Measurements from ENCODE around the gene SUGCT.

The SUGCT gene

DNA sequence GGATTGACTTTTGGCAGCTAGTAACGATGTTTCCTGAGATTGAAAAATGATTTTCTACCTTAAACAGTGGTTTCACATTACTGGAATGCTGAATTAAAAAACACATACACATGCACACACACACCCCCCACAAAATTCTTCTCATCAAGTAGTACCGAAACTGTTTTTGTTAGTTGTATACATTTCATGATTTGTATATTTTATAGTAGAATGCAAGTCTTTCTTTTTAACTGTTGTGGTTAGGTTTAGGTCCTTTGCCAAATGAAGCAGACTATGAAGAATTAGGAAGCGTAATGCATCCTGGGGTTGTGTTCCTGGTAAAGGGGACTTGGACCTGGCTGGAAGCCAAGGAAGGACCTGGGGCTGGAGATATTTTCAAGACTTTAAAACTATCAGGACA, 505.8 kb downstream of the SUGCT start:
- Histone ChIP-seq H3K27ac (no peak overlapping the region), H3K4me3 (no peak overlapping the region)
- no peak for DNase-seq (ENCODE audit: low spot score)
- TF ChIP-seq, protein P1, sequence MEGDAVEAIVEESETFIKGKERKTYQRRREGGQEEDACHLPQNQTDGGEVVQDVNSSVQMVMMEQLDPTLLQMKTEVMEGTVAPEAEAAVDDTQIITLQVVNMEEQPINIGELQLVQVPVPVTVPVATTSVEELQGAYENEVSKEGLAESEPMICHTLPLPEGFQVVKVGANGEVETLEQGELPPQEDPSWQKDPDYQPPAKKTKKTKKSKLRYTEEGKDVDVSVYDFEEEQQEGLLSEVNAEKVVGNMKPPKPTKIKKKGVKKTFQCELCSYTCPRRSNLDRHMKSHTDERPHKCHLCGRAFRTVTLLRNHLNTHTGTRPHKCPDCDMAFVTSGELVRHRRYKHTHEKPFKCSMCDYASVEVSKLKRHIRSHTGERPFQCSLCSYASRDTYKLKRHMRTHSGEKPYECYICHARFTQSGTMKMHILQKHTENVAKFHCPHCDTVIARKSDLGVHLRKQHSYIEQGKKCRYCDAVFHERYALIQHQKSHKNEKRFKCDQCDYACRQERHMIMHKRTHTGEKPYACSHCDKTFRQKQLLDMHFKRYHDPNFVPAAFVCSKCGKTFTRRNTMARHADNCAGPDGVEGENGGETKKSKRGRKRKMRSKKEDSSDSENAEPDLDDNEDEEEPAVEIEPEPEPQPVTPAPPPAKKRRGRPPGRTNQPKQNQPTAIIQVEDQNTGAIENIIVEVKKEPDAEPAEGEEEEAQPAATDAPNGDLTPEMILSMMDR (IDR thresholded peaks at IDR 0.05), result no peak

DNA sequence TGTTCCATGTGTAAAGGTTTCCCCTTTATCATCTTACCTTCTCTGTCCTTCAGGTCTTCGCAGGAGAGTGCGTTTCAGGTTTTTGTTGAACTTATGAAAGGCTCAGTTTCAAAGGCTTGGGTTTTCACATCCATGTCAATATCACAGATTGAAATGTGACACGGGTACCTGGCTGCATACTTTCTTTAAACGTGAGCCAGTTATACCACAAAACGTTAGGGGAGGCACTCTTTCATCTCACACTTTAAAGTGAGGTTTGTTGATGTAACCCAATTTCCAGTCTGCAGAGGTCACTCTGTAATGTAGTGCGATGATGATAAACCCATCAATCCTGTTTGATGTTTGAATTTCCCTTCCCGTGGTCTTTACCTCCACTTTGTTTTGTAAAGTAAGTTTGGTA, 506.9 kb downstream of the SUGCT start:
- Histone ChIP-seq H3K27ac (no peak overlapping the region), H3K4me3 (no peak overlapping the region)
- no peak for DNase-seq (ENCODE audit: low spot score)
- TF ChIP-seq, protein P1 (IDR thresholded peaks at IDR 0.05), result no peak

DNA sequence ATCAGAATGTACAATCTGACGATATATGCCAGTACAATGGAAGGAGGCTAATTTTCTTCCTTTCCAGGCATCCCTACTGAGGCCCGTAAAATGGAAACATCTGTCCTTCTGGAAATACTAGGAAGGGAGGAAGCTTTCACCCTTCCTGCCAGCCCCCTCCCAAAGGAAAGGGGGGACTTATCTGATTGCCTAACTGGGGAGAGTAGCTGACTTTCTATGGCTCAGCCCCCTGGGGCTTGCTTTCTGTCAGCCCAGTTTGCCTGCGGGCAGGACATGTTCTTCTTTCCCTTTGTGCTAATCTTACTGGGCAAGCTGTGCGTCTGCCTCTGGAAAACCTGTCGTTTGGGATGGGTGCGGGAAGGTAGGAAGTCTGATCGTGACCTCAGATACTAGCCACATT, 508.9 kb downstream of the SUGCT start:
- no peak overlapping the region for H3K27ac ChIP-seq
- H3K4me3 ChIP-seq, result no peak overlapping the region
- TF ChIP-seq, protein P1 (IDR thresholded peaks at IDR 0.05), result no peak
- DNase-seq (ENCODE audit: low spot score), result no peak

DNA sequence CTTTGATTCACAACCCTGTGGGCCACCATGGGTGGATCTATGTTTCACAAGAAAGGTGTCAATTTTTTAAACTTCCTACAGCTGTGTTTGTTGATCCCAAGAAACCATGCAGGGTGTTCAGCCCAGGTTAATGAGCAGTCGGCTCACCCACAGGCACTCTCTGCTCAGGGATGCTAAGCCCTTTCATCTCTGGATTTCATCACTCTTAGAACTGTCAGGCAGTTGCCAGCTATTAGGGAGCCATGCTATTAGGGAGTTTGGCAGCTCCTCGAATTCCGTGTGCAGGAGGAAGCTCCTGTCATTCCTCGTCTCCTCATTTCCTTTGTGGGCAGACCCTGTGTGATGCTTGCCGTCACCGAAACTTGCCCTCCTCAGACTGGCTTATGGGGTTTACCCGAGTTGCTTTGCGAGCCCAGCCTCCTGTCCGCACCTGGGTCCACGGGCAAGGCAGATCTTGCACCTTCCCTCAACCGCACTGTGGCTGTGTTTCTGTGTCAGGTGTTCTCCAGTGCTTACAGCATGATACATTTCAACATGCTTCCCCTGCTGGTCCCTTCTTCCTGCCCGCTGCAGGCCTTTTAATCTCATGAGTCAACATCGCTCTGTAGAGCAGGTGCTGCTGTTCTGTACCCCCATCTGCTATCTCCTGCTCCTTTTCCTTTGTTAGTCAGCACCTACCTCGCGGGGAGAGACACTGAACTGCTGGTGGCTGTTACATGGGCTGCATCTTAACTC, 509.8 kb downstream of the SUGCT start:
- TF ChIP-seq, protein P1 (IDR thresholded peaks at IDR 0.05), result no peak
- no peak for DNase-seq (ENCODE audit: low spot score)
- Histone ChIP-seq H3K4me3 (no peak overlapping the region), H3K27ac (no peak overlapping the region)

DNA sequence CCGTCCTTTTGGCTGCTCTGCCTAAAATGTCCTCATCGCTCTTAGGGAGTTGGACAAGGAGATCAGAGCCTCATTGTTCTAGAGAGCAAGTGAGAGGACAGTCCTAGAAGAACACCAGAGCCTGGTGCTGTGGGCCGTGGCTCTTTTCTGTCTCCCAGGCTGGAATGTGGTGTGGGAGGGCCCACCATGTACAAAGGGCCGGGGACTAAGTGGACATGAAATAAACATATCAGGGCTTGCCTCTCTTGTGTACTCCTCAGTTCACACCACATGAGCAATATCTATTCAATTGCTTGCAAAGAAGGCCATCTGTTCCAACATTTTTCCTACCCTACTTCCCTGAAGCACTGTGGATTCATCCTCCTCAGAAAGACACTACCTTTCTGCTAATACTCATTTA, 510.4 kb downstream of the SUGCT start:
- no peak overlapping the region for H3K27ac ChIP-seq
- no peak overlapping the region for H3K4me3 ChIP-seq
- TF ChIP-seq, protein P1 (IDR thresholded peaks at IDR 0.05), result no peak
- DNase-seq (ENCODE audit: low spot score), result no peak

DNA sequence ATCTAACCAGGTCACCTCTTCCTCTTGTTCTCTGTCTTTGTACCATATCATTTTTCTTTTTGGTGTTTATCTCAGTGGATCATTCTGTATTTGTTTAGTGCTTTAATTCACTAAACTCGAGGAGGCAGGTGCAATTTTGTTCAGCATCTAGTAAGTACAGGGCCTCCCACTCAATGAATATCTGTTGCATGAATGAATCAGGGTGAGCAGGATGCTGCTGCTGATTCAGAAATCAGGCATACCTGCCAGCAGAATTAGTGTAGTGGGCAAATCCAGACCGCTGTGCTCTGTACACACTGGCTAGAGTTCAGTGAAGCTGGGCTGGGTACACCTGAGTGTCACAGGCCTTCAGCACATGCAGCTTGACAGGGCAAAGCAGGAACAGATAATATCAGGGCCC, 511.9 kb downstream of the SUGCT start:
- TF ChIP-seq, protein P1 (IDR thresholded peaks at IDR 0.05), result no peak
- DNase-seq (ENCODE audit: low spot score), result no peak
- Histone ChIP-seq H3K4me3 (no peak overlapping the region), H3K27ac (no peak overlapping the region)

DNA sequence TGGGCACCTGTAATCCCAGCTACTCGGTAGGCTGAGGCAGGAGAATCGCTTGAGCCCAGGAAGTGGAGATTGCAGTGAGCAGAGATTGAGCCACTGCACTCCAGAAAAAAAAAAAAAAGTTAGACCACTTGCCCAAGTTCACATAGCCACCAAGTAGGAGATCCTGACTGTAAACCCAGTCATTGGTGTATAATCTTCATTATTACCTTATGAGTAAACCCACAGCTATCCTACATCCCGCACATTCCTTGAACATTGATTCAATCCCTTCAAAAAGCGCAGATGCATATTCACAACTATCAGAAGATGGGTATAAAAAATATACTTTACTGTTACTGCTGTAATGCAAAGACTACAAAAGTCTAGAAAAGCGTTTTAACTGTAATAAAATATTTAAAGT, 512.9 kb downstream of the SUGCT start:
- TF ChIP-seq, protein P1 (IDR thresholded peaks at IDR 0.05), result no peak
- H3K4me3 ChIP-seq, result no peak overlapping the region

More for the DNA sequence above, 512.9 kb downstream of the SUGCT start:
- no peak for DNase-seq (ENCODE audit: low spot score)
- no peak overlapping the region for H3K27ac ChIP-seq

All from coronary artery (tissue), 2 donors.